Colonic mucosa (tissue), 4 donors: ENCODE results near the gene FOXK2. TPM values are rescaled to one million over a fixed set of nuclear protein-coding genes. Genes with fewer than 3 reads are reported as not detected.
"Not testable (repeated sequence)": the region's sequence is repeated elsewhere in the genome, so short reads cannot be mapped to it uniquely, and the experiment has no call there.

ENCODE experiments used
- DNase-seq: peaks from one replicate; pipeline ENCODE4 v3.0.0-alpha.2; 2020
- H3K27ac ChIP-seq: fragments of 200-600 bp; one replicate; pipeline ENCODE4 v1.8.0; 2021
- H3K27me3 ChIP-seq: fragments of 200-600 bp; one replicate; pipeline ENCODE4 v1.8.0; 2021
- H3K36me3 ChIP-seq: fragments of 200-600 bp; one replicate; pipeline ENCODE4 v1.8.0; 2021
- H3K4me1 ChIP-seq: fragments of 200-600 bp; one replicate; pipeline ENCODE4 v1.8.0; 2021; ENCODE audit warnings: mild to moderate bottlenecking
- H3K4me3 ChIP-seq: fragments of 200-600 bp; one replicate; pipeline ENCODE4 v1.8.0; 2021
- H3K9ac ChIP-seq, 2 donors: one replicate each; pipeline ENCODE4 v1.7.0; 2013; ENCODE audit warnings: control low read depth in 2 of 2, low read depth in 2 of 2, low read length in 2 of 2
- H3K9me3 ChIP-seq: fragments of 200-600 bp; one replicate; pipeline ENCODE4 v1.8.0; 2021
- intact Hi-C: fragments of 100-400 bp; cut with DNase I; formaldehyde crosslinking; loops from one replicate; pipeline ENCODE4 v1.14.1; 2022
- total RNA-seq, 2 donors: library from RNA; stranded (reverse); fragmentation: NEBNext Ultra II Directional in 1 of 2; extraction: Animal tissue kit (Norgen Biotek cat#: 25700) in 1 of 2; gene quantifications; one replicate each; pipeline ENCODE4 v1.2.1, GENCODE V29; 2021
- TF ChIP-seq, protein P1 (sequence below): fragments of 200-600 bp; IDR thresholded peaks from one replicate; pipeline ENCODE4 v1.8.0; 2022; ENCODE audit warnings: antibody characterized with exemption, mild to moderate bottlenecking
- donor health status: healthy.
- donor health status: DM: no; HTN: no; CAD: no.
- donor health status: DM: no; HTN: no; CAD: no.

The FOXK2 gene
- total RNA-seq, 2 donors from 2014 or later = 34.8 to 44.5 TPM

DNA sequence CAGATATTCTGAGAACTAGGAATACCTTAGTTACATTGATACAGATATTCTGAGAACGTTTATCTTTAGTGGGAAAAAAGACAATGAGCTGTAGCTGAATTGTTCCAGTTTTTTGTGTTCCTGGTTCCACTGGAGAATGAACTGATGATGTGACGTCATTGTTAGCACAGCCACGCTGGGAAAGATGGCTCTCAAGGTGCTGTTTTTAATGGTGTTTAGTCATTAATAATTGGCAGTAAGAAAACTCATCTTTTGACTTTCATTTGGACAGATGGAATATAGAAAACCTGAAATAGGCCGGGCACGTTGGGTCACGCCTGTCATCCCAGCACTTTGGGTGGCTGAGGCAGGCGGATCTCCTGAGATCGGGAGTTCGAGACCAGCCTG lies 10.4 kb downstream of the FOXK2 start:
- Histone ChIP-seq H3K36me3 (no peaks in the 10 kb centered on the region), H3K27ac (no peak overlapping the region), H3K9me3 (no peaks in the 10 kb centered on the region), H3K9ac (no peak overlapping the region), H3K4me3 (no peak overlapping the region), H3K4me1 (peaks cover 8% of the 10 kb centered on the region), H3K27me3 (no peaks in the 10 kb centered on the region)
- DNase-seq = no peak
- intact Hi-C loops = no loop called here
- TF ChIP-seq, protein P1, sequence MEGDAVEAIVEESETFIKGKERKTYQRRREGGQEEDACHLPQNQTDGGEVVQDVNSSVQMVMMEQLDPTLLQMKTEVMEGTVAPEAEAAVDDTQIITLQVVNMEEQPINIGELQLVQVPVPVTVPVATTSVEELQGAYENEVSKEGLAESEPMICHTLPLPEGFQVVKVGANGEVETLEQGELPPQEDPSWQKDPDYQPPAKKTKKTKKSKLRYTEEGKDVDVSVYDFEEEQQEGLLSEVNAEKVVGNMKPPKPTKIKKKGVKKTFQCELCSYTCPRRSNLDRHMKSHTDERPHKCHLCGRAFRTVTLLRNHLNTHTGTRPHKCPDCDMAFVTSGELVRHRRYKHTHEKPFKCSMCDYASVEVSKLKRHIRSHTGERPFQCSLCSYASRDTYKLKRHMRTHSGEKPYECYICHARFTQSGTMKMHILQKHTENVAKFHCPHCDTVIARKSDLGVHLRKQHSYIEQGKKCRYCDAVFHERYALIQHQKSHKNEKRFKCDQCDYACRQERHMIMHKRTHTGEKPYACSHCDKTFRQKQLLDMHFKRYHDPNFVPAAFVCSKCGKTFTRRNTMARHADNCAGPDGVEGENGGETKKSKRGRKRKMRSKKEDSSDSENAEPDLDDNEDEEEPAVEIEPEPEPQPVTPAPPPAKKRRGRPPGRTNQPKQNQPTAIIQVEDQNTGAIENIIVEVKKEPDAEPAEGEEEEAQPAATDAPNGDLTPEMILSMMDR = no peak

DNA sequence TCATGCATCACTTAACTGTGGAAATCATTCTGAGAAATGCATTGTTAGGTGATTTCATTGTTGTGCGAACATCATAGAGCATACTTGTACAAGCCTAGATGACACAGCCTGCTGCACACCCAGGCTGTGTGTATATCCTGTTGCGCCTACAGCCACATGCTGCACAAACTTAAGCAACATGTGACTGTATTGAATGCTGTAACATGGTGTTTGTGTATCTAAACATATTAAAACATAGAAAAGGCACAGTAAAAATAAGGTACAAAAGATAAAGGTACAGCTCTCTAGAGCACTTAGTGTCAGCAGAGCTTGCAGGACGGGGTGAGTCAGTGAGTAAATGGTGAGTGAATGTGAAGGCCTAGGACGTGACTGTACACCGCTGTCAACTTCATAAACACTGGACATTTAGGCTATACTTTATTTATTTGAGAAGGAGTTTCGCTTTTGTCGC lies 11.9 kb downstream of the FOXK2 start:
- Histone ChIP-seq H3K4me1 (peaks cover 9% of the 10 kb centered on the region), H3K9ac (no peak overlapping the region), H3K9me3 (no peaks in the 10 kb centered on the region), H3K36me3 (no peaks in the 10 kb centered on the region), H3K27me3 (no peaks in the 10 kb centered on the region), H3K4me3 (no peak overlapping the region), H3K27ac (no peak overlapping the region)
- intact Hi-C loops = no loop called here
- TF ChIP-seq, protein P1 = no peak
- no peak for DNase-seq

DNA sequence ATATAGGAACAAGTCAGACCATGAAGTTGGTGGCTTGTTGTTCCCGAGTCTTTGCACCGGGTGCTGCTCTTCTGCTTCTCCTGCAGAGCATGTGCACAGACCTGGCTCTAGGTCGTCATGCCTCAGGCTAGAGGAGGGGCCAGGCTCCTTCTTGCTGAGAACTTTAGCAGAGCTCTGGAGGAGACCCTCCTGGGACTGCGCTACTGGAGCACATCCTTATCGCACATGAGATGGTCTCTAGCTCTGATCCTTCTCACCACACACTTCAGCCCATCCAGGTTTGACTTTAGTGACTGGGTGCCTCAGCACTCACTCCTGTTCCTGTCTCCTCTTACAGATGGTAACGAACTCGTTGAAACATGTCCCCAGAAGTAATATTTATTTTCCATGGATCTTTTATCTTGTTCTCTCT lies 14.9 kb downstream of the FOXK2 start:
- H3K27me3 ChIP-seq = no peaks in the 10 kb centered on the region
- peaks cover 12% of the 10 kb centered on the region for H3K4me1 ChIP-seq
- no peaks in the 10 kb centered on the region for H3K36me3 ChIP-seq
- no peak overlapping the region for H3K27ac ChIP-seq
- intact Hi-C loops = no loop called here
- no peak overlapping the region for H3K4me3 ChIP-seq
- DNase-seq = no peak
- H3K9ac ChIP-seq = no peak overlapping the region
- TF ChIP-seq, protein P1 = no peak
- no peaks in the 10 kb centered on the region for H3K9me3 ChIP-seq

DNA sequence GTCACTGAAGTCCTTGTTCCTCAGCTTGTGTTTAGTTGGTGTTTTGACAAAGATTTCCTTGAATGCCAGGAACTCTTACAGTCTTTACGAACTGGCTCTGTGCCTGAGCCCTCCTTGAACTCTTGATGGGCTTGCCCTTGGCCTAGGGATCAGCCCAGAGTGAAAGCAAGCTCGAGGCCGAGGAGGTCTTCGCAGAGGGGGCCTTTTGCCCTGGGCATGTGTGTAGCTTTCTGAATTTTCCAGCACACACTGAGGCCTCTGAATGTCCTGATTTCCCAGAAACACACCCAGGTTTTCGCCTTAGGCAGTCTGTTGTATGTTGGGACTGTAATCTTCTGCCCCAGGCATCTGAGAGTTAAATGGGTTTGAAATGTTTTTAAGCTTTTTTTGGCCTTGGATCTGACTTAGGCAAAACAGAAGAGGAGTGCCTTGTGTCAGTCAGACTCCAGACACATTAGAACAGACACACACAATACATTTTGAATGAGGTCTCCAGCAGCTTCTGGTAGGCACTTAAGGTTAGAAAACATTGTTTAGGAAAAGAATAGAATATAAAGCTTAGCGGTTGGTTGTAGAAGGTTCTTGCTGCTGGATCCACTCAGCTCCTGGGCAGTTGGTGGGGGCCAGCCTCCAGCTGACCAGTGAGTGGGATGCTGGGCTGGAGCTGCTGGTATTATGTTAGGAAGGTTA lies 17.1 kb downstream of the FOXK2 start:
- Histone ChIP-seq H3K9ac (peak overlapping the region; percentile 40 to 57), H3K36me3 (no peaks in the 10 kb centered on the region), H3K27me3 (no peaks in the 10 kb centered on the region), H3K9me3 (no peaks in the 10 kb centered on the region), H3K27ac (peak overlapping the region; percentile 80), H3K4me3 (no peak overlapping the region), H3K4me1 (peaks cover 12% of the 10 kb centered on the region)
- intact Hi-C loops = no loop called here
- DNase-seq = peak; percentile 56
- TF ChIP-seq, protein P1 = no peak

DNA sequence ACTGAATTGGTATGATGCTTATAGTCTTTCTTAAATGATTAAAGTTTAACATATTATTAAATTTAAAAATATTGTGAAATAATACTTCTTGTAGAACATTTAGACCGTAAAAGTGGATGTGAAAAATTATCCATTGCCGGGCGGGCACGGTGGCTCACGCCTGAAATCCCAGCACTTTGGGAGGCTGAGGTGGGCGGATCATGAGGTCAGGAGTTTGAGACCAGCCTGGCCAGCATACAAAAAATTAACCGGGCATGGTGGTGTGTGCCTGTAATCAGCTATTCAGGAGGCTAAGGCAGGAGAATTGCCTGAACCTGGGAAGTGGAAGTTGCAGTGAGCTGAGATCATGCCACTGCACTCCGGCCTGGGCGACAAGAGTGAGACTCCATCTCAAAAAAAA lies 17.7 kb downstream of the FOXK2 start:
- H3K9me3 ChIP-seq, H3K36me3 ChIP-seq, intact Hi-C loops, H3K4me3 ChIP-seq, H3K27me3 ChIP-seq, DNase-seq, H3K9ac ChIP-seq: not testable (repeated sequence)
- Histone ChIP-seq H3K4me1 (peaks cover 12% of the 10 kb centered on the region), H3K27ac (peak overlapping the region; percentile 80)

DNA sequence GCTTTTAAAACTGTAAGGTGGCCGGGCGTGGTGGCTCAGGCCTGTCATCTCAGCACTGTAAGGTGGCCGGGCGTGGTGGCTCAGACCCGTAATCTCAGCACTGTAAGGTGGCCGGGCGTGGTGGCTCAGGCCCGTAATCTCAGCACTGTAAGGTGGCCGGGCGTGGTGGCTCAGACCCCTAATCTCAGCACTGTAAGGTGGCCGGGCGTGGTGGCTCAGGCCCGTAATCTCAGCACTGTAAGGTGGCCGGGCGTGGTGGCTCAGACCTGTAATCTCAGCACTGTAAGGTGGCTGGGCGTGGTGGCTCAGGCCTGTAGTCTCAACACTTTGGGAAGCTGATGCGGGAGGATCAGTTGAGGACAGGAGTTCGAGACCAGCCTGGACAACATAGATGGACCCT lies 19.5 kb downstream of the FOXK2 start:
- intact Hi-C loops, DNase-seq, H3K4me3 ChIP-seq, H3K36me3 ChIP-seq, H3K27me3 ChIP-seq, H3K27ac ChIP-seq, H3K9me3 ChIP-seq: not testable (repeated sequence)
- Histone ChIP-seq H3K4me1 (peaks cover 12% of the 10 kb centered on the region), H3K9ac (peak overlapping the region in 1 of 2 donors; percentile 24)
